ENCODE measurements around the gene LRRC14B.
"Not testable (repeated sequence)": the region's sequence is repeated elsewhere in the genome, so short reads cannot be mapped to it uniquely, and the experiment has no call there.

The LRRC14B gene

DNA sequence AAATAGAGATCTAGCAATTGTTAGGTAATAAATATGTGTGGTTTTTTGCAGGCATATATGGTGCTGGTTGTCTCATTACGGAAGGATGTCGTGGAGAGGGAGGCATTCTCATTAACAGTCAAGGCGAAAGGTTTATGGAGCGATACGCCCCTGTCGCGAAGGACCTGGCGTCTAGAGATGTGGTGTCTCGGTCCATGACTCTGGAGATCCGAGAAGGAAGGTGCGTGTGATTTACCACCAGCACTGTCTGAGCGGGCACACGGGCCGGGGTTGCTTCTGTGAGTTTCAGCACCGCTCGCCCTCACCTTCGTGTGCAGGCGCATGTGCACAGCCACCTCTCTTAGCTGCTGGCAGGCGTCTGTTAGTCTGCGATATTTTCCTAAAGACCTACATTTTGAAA is 42.1 kb downstream of the LRRC14B start:
- not testable (repeated sequence) for DNase-seq (ENCODE audit: low read depth in 3 of 3, low spot score in 1 of 3)

DNA sequence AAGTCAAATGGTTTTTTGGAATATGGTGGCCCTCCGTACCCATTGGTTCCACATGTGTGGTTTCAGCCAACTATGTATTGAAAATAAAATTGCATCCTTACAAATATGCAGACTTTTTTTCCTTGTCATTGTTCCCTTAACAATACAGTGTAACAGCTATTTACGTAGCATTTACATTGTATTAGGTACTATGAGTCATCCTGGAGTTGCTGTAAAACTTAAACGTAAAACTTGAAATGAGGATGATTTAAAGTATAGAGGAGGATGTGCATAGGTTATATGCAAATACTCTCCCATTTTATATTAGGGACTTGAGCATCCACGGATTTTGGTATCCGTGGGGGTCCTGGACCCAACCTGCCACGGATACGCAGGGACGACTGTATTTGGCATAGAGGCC is 43.2 kb downstream of the LRRC14B start:
- no peak for DNase-seq (ENCODE audit: low read depth in 3 of 3, low spot score in 1 of 3)

DNA sequence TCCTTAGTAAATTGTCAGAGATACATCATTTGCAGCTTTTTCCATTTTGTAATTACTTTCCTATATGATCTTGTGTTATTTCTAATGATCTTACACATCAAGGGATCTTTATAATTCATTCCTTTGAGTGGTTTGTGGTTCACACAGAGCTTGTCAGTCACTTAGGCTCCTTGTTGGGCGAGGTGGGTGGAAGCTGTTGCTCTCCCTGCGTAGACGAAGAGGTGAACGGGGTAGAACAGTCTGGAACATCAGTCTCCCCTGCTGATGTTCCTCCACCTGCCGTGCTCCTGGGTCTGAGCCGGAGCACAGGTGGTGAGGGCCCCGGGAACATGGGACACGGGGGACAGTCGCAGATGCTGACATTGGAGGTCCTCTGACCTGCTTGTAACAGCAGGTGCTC is 44.2 kb downstream of the LRRC14B start:
- not testable (repeated sequence) for DNase-seq (ENCODE audit: low read depth in 3 of 3, low spot score in 1 of 3)

DNA sequence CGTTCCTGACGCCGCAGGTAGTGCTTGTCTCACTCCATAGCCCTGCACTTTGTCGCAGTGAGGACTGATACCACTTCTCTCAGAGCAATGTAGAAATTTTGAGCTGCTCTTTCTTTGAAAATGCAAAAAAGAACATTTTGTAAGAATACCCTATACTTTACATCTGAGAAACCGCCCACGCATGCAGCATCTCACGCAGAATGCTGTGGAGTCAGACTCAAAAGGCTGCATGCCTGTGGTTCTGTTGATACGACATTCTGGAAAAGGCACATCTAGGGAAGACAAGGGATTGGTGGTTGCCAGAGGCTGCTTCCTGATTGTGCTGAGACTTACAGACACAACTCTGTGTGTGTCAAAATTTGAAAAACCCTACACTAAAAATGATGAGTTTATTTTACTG is 46.6 kb downstream of the LRRC14B start:
- DNase-seq (ENCODE audit: low read depth in 3 of 3, low spot score in 1 of 3), result not testable (repeated sequence)

DNA sequence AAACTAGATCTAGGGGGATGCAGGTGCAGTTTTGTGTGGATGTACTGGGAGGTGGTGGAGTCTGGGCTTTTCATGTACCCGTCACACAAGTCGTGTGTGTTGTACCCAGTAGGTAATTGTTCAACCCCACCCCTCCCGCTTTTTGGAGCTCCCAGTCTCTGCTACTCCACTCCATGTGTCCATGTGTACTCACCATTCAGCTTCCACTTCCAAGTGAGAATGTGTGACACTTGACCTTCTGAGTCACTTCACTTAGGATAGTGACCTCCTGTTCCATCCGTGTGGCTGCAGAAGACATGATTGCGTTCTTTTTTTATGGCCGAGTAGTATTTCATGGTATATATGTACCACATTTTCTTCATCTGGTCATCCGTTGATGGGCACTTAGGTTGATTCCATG is 49.3 kb downstream of the LRRC14B start:
- DNase-seq (ENCODE audit: low read depth in 3 of 3, low spot score in 1 of 3), result not testable (repeated sequence)

DNA sequence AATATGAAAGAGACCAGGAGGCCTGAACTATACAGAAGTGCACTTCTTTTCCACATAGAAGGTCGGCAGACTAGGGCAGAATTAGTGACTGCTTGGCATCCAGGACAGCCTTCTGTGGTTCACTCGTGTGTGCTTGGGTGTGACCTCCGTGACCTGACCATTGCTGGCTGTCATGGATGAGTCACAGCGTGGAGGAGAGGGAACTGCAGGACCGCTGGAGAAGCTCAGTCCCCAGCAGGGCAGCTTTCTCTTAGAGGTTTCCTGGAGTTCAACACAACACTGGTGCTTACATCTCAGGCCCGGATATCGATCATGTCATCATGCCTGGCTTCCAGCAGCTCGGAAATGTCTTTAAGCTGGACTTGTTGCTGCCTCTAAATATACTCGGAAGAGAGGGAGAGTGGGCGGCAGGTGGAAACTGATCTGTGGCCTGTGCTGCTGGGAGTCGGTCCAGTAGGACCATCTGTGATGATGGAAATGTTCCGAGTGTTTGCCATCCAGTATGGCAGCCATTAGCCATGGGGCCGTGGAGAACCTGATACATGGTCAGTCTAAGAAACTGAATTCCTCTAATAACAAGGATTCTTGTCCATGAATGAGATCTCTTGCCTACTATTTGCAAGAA is 49.9 kb downstream of the LRRC14B start:
- not testable (repeated sequence) for DNase-seq (ENCODE audit: low read depth in 3 of 3, low spot score in 1 of 3)

DNA sequence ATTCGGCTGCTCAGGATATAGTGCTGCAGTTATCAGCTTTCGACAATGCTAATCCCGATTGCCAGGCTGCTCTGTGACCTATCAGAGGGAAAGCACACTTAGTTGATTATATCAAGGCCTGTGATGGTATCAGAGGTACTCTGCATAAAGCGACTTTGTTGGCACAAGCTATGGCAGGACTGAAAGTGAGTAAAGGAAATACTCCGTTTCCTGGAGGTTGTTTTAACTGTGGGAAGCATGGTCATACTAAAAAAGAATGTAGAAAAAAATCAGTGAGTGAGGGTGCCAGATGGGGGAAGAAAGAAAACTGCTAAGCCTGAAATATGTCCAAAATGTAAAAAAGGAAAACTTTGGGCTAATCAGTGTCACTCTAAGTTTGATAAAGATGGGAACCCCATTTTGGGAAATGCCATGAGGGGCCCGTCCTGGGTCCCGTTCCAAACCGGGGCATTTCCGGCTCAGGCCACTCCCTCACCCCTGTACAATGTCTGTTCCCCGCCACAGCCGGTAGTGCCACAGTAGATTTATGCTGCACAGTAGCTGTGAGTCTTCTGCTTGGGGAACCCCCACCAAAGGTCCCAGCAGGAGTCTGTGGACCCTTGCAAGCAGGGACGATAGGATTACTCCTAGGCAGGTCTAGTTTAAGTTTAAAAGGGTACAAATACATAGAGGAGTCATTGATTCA is 52.5 kb downstream of the LRRC14B start:
- peak in 1 of 3 donors; percentile 13 for DNase-seq (ENCODE audit: low read depth in 3 of 3, low spot score in 1 of 3)

DNA sequence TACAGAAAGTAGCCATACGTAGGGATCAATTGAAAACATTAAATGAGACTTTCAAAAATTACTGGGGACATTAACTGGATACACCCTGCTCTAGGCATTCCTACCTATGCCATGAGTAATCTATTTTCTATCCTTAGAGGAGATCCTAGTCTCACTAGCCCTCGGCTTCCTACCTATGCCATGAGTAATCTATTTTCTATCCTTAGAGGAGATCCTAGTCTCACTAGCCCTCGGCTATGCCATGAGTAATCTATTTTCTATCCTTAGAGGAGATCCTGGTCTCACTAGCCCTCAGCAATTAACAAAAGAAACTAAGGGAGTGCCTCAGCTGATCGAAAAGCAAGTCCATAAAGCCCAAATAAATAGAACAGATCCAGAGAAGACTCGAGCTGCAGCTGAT is 54.4 kb downstream of the LRRC14B start:
- not testable (repeated sequence) for DNase-seq (ENCODE audit: low read depth in 3 of 3, low spot score in 1 of 3)

All from stimulated activated CD4-positive, alpha-beta T cell treated with anti-CD3 and anti-CD28 coated beads, TNF-alpha, amount 100 ng/mL, for 1 hour (primary cell).